Activated CD4-positive, alpha-beta T cell treated with anti-CD3 and anti-CD28 coated beads, Interleukin-2, amount 10 ng/mL, durations not matched to agents 24 days and 14 days (primary cell): ENCODE measurements around the gene TEAD1. TPM values are rescaled to one million over a fixed set of nuclear protein-coding genes. Genes with fewer than 3 reads are reported as not detected.

Experiments used
- DNase-seq: peaks from one replicate; pipeline ENCODE4 v3.0.0; 2022
- H3K27ac Mint-ChIP-seq: one replicate; pipeline ENCODE4 v1.8.0; 2022; ENCODE audit warnings: mild to moderate bottlenecking, mixed read lengths
- H3K27me3 Mint-ChIP-seq: one replicate; pipeline ENCODE4 v1.8.0; 2022; ENCODE audit warnings: mixed read lengths
- H3K36me3 Mint-ChIP-seq: one replicate; pipeline ENCODE4 v1.8.0; 2022; ENCODE audit warnings: low read depth, mild to moderate bottlenecking, mixed read lengths
- H3K4me1 Mint-ChIP-seq: one replicate; pipeline ENCODE4 v1.8.0; 2021; ENCODE audit warnings: mixed read lengths
- H3K4me3 Mint-ChIP-seq: one replicate; pipeline ENCODE4 v1.8.0; 2022; ENCODE audit warnings: mild to moderate bottlenecking, moderate library complexity, mixed read lengths
- H3K9me3 Mint-ChIP-seq: one replicate; pipeline ENCODE4 v1.8.0; 2021; ENCODE audit warnings: mixed read lengths
- intact Hi-C: fragments of 100-400 bp; cut with micrococcal nuclease; formaldehyde crosslinking; loops from one replicate; pipeline ENCODE4 v1.15.1; 2023
- total RNA-seq: library from RNA; stranded (reverse); gene quantifications from 2 replicates; pipeline ENCODE4 v1.2.3, GENCODE V29; 2022

Gene TEAD1
- total RNA-seq, 1 donor from 2014 or later, result 0.49 TPM

GRCh38 chr11:12922418-12922817, 248.2 kb downstream of the TEAD1 start:
- DNase-seq, result no peak
- Mint-ChIP-seq H3K4me3 (no peak overlapping the region), H3K4me1 (no peaks in the 10 kb centered on the region), H3K27me3 (peaks cover 6% of the 10 kb centered on the region), H3K36me3 (no peaks in the 10 kb centered on the region), H3K27ac (no peak overlapping the region), H3K9me3 (no peaks in the 10 kb centered on the region)
- intact Hi-C loops, result no loop called here

- DNase-seq, result no peak
- no peak overlapping the region for H3K4me3 Mint-ChIP-seq
- peaks cover 6% of the 10 kb centered on the region for H3K27me3 Mint-ChIP-seq
- no peaks in the 10 kb centered on the region for H3K9me3 Mint-ChIP-seq
- intact Hi-C loops, result no loop called here
- no peak overlapping the region for H3K27ac Mint-ChIP-seq
- H3K36me3 Mint-ChIP-seq, result no peaks in the 10 kb centered on the region
- no peaks in the 10 kb centered on the region for H3K4me1 Mint-ChIP-seq
Measured at GRCh38 chr11:12922980-12923507, 248.8 kb downstream of the TEAD1 start.

- intact Hi-C loops, result no loop called here
Measured at GRCh38 chr11:12924650-12925049, 250.4 kb downstream of the TEAD1 start.

GRCh38 chr11:12925520-12925919, 251.3 kb downstream of the TEAD1 start:
- Mint-ChIP-seq H3K36me3 (no peaks in the 10 kb centered on the region), H3K4me3 (no peak overlapping the region), H3K27me3 (peaks cover 7% of the 10 kb centered on the region), H3K4me1 (no peaks in the 10 kb centered on the region), H3K27ac (no peak overlapping the region), H3K9me3 (no peaks in the 10 kb centered on the region)
- DNase-seq, result no peak
- intact Hi-C loops, result no loop called here

More at GRCh38 chr11:12924650-12925049, 250.4 kb downstream of the TEAD1 start:
- no peak overlapping the region for H3K27ac Mint-ChIP-seq
- no peaks in the 10 kb centered on the region for H3K9me3 Mint-ChIP-seq
- H3K4me3 Mint-ChIP-seq, result no peak overlapping the region
- DNase-seq, result no peak
- peaks cover 7% of the 10 kb centered on the region for H3K27me3 Mint-ChIP-seq
- no peaks in the 10 kb centered on the region for H3K4me1 Mint-ChIP-seq
- no peaks in the 10 kb centered on the region for H3K36me3 Mint-ChIP-seq

- H3K27me3 Mint-ChIP-seq, result peaks cover 7% of the 10 kb centered on the region
- H3K9me3 Mint-ChIP-seq, result no peaks in the 10 kb centered on the region
- H3K4me1 Mint-ChIP-seq, result no peaks in the 10 kb centered on the region
- DNase-seq, result no peak
- no peak overlapping the region for H3K4me3 Mint-ChIP-seq
- H3K27ac Mint-ChIP-seq, result no peak overlapping the region
- intact Hi-C loops, result no loop called here
- H3K36me3 Mint-ChIP-seq, result no peaks in the 10 kb centered on the region
Measured at GRCh38 chr11:12927221-12927620, 253.0 kb downstream of the TEAD1 start.

- Mint-ChIP-seq H3K4me1 (no peaks in the 10 kb centered on the region), H3K9me3 (no peaks in the 10 kb centered on the region), H3K36me3 (no peaks in the 10 kb centered on the region), H3K27me3 (peaks cover 7% of the 10 kb centered on the region), H3K4me3 (no peak overlapping the region), H3K27ac (no peak overlapping the region)
- intact Hi-C loops, result no loop called here
- no peak for DNase-seq
Measured at GRCh38 chr11:12927886-12928285, 253.7 kb downstream of the TEAD1 start.

- Mint-ChIP-seq H3K36me3 (no peaks in the 10 kb centered on the region), H3K9me3 (no peaks in the 10 kb centered on the region), H3K27me3 (peaks cover 7% of the 10 kb centered on the region), H3K27ac (no peak overlapping the region), H3K4me3 (no peak overlapping the region), H3K4me1 (no peaks in the 10 kb centered on the region)
- intact Hi-C loops, result no loop called here
- no peak for DNase-seq
Measured at GRCh38 chr11:12930850-12931249, 256.6 kb downstream of the TEAD1 start.

- no peaks in the 10 kb centered on the region for H3K36me3 Mint-ChIP-seq
Measured at GRCh38 chr11:12932485-12932884, 258.3 kb downstream of the TEAD1 start.

GRCh38 chr11:12936200-12936599, 262.0 kb downstream of the TEAD1 start:
- intact Hi-C loops, result no loop called here

More at GRCh38 chr11:12932485-12932884, 258.3 kb downstream of the TEAD1 start:
- no peaks in the 10 kb centered on the region for H3K9me3 Mint-ChIP-seq
- no peak for DNase-seq
- H3K4me3 Mint-ChIP-seq, result no peak overlapping the region
- peaks cover 3% of the 10 kb centered on the region for H3K27me3 Mint-ChIP-seq
- intact Hi-C loops, result no loop called here
- H3K4me1 Mint-ChIP-seq, result no peaks in the 10 kb centered on the region
- no peak overlapping the region for H3K27ac Mint-ChIP-seq

GRCh38 chr11:12938590-12939247, 264.5 kb downstream of the TEAD1 start:
- H3K4me3 Mint-ChIP-seq, result no peak overlapping the region
- no peaks in the 10 kb centered on the region for H3K9me3 Mint-ChIP-seq
- peaks cover 6% of the 10 kb centered on the region for H3K27me3 Mint-ChIP-seq
- no peak for DNase-seq
- no peak overlapping the region for H3K27ac Mint-ChIP-seq
- H3K4me1 Mint-ChIP-seq, result no peaks in the 10 kb centered on the region
- no peaks in the 10 kb centered on the region for H3K36me3 Mint-ChIP-seq
- intact Hi-C loops, result no loop called here

More at GRCh38 chr11:12936200-12936599, 262.0 kb downstream of the TEAD1 start:
- Mint-ChIP-seq H3K27me3 (peaks cover 6% of the 10 kb centered on the region), H3K4me1 (no peaks in the 10 kb centered on the region), H3K27ac (no peak overlapping the region), H3K9me3 (no peaks in the 10 kb centered on the region), H3K36me3 (no peaks in the 10 kb centered on the region), H3K4me3 (no peak overlapping the region)
- no peak for DNase-seq

- H3K27me3 Mint-ChIP-seq, result peaks cover 8% of the 10 kb centered on the region
- no peaks in the 10 kb centered on the region for H3K4me1 Mint-ChIP-seq
- no peaks in the 10 kb centered on the region for H3K36me3 Mint-ChIP-seq
- no peaks in the 10 kb centered on the region for H3K9me3 Mint-ChIP-seq
- no peak for DNase-seq
- no peak overlapping the region for H3K4me3 Mint-ChIP-seq
- no peak overlapping the region for H3K27ac Mint-ChIP-seq
- intact Hi-C loops, result no loop called here
Measured at GRCh38 chr11:12941671-12942070, 267.4 kb downstream of the TEAD1 start.

GRCh38 chr11:12942157-12942556, 267.9 kb downstream of the TEAD1 start:
- H3K36me3 Mint-ChIP-seq, result no peaks in the 10 kb centered on the region
- DNase-seq, result no peak
- H3K27me3 Mint-ChIP-seq, result peaks cover 7% of the 10 kb centered on the region
- no peak overlapping the region for H3K27ac Mint-ChIP-seq
- no peaks in the 10 kb centered on the region for H3K9me3 Mint-ChIP-seq
- intact Hi-C loops, result no loop called here
- H3K4me1 Mint-ChIP-seq, result no peaks in the 10 kb centered on the region
- H3K4me3 Mint-ChIP-seq, result no peak overlapping the region

- H3K4me1 Mint-ChIP-seq, result no peaks in the 10 kb centered on the region
- H3K36me3 Mint-ChIP-seq, result no peaks in the 10 kb centered on the region
- no peaks in the 10 kb centered on the region for H3K9me3 Mint-ChIP-seq
- no peak for DNase-seq
- H3K27ac Mint-ChIP-seq, result no peak overlapping the region
- H3K27me3 Mint-ChIP-seq, result peaks cover 6% of the 10 kb centered on the region
- no peak overlapping the region for H3K4me3 Mint-ChIP-seq
- intact Hi-C loops, result no loop called here
Measured at GRCh38 chr11:12943311-12943710, 269.1 kb downstream of the TEAD1 start.

GRCh38 chr11:12944889-12945288, 270.7 kb downstream of the TEAD1 start:
- Mint-ChIP-seq H3K4me3 (no peak overlapping the region), H3K9me3 (no peaks in the 10 kb centered on the region), H3K27me3 (peaks cover 2% of the 10 kb centered on the region), H3K4me1 (no peaks in the 10 kb centered on the region), H3K27ac (no peak overlapping the region), H3K36me3 (no peaks in the 10 kb centered on the region)
- intact Hi-C loops, result no loop called here
- DNase-seq, result no peak

- no peak for DNase-seq
- Mint-ChIP-seq H3K36me3 (no peaks in the 10 kb centered on the region), H3K27ac (no peak overlapping the region), H3K27me3 (peaks cover 10% of the 10 kb centered on the region), H3K4me3 (no peak overlapping the region), H3K9me3 (no peaks in the 10 kb centered on the region), H3K4me1 (no peaks in the 10 kb centered on the region)
- intact Hi-C loops, result no loop called here
Measured at GRCh38 chr11:12949453-12949852, 275.2 kb downstream of the TEAD1 start.
